Pancreas (tissue), 10 donors: ENCODE results near the gene KCNA2. TPM values are rescaled to one million over a fixed set of nuclear protein-coding genes. Genes with fewer than 3 reads are reported as not detected.

Experiments used
- ATAC-seq, 4 donors: fragments of 200-7000 bp; cut with Tn5 transposase; one replicate each; pipeline versions ENCODE4 v1.8.0 to v1.9.1; 2020; ENCODE audit warnings: mild to moderate bottlenecking in 4 of 4, moderate library complexity in 4 of 4
- DNase-seq, 6 donors: peaks; one replicate each; pipeline ENCODE4 v3.0.0-alpha.2; 2020
- FAIRE-seq: peaks from 2 replicates; lab custom pipeline; 2012; peaks lifted over from hg19 to GRCh38; lab: Jason Lieb, UNC
- H3K27ac ChIP-seq, 4 donors: fragments of 200-600 bp; sonication (generic); 1 replicate in 3 of 4; 2 replicates in 1 of 4; pipeline versions ENCODE4 v1.5.0 to v1.8.0; 2020
- H3K27me3 ChIP-seq, 4 donors: fragments of 200-600 bp; one replicate each; pipeline ENCODE4 v1.8.0; 2021
- H3K36me3 ChIP-seq, 3 donors: fragments of 200-600 bp; sonication (generic) in 1 of 3; one replicate each; pipeline versions ENCODE4 v1.5.0 to v1.8.0; 2020 to 2021
- H3K4me1 ChIP-seq, 3 donors: fragments of 200-600 bp; one replicate each; pipeline ENCODE4 v1.8.0; 2021
- H3K4me3 ChIP-seq, 4 donors: fragments of 200-600 bp; sonication (generic) in 2 of 4; one replicate each; pipeline versions ENCODE4 v1.5.0 to v1.8.0; 2020 to 2021
- H3K9me3 ChIP-seq, 4 donors: fragments of 200-600 bp; one replicate each; pipeline ENCODE4 v1.8.0; 2021
- CTCF ChIP-seq, 4 donors: fragments of 200-600 bp; sonication (generic) in 3 of 4; IDR thresholded peaks; one replicate each; pipeline versions ENCODE4 v1.5.0 to v1.8.0; 2021; ENCODE audit warnings: antibody characterized with exemption in 4 of 4
- WGBS, 2 donors: extraction: QIAGEN DNeasy Blood & Tissue Kit; methylation state at CpG; one replicate each; pipeline ENCODE4 v1.1.7; 2013; 5-methylcytosine and 5-hydroxymethylcytosine counted together
- intact Hi-C, 3 donors: fragments of 100-400 bp; cut with DNase I; formaldehyde crosslinking; loops; one replicate each; pipeline versions ENCODE4 v1.11.1 to v1.14.2; 2022
- polyA plus RNA-seq, 2 donors: library from polyadenylated mRNA; stranded (reverse); fragments of 200-250 nt; gene quantifications; one replicate each; pipeline ENCODE4 v1.2.3, GENCODE V29; 2013
- total RNA-seq, 6 donors: library from RNA; stranded (reverse); fragmentation: NEBNext Ultra II Directional in 4 of 6; extraction: Animal tissue kit (Norgen Biotek cat#: 25700) in 4 of 6; gene quantifications; one replicate each; pipeline versions ENCODE4 v1.2.1 to v1.2.4, GENCODE V29; 2021 to 2023
- donor health status: healthy with polysubstance abuse.
- donor health status: DM: no; HTN: no; CAD: no; lungs with moderate emphysema.
- donor health status: DM: no; HTN: no; CAD: no.
- donor health status: control.
- donor health status: control.
- donor health status: Bipolar disorder and iron deficiency.
- donor health status: DM: yes; HTN: yes; CAD: no.
- donor health status: DM: no; HTN: no; CAD: no.
- donor health status: DM: no; HTN: no; CAD: no.
- donor health status: DM: yes; HTN: yes; CAD: no.

KCNA2 gene
- total and polyA plus RNA-seq, 8 donors, result 0.21 to 1.6 (median 0.64) TPM

GRCh38 chr1:110588991-110589390 lies 17.2 kb downstream of the KCNA2 start:
- H3K9me3 ChIP-seq, result no peaks in the 10 kb centered on the region
- WGBS, 2 donors, result 85 to 89% methylated on average over 3 of the region's 3 CpGs
- no peak for FAIRE-seq
- intact Hi-C loops, result no loop called here
- no peaks in the 10 kb centered on the region for H3K36me3 ChIP-seq
- H3K27ac ChIP-seq, result no peak overlapping the region
- no peaks in the 10 kb centered on the region for H3K27me3 ChIP-seq
- no peak overlapping the region for H3K4me3 ChIP-seq
- H3K4me1 ChIP-seq, result no peaks in the 10 kb centered on the region
- no peak for DNase-seq
- no peak for TF ChIP-seq CTCF (IDR thresholded peaks at IDR 0.05)
- ATAC-seq, result no peak

- intact Hi-C loops, result no loop called here
- Histone ChIP-seq H3K4me1 (no peaks in the 10 kb centered on the region), H3K36me3 (no peaks in the 10 kb centered on the region), H3K27ac (no peak overlapping the region), H3K4me3 (no peak overlapping the region), H3K27me3 (no peaks in the 10 kb centered on the region), H3K9me3 (no peaks in the 10 kb centered on the region)
- WGBS, 2 donors, result 63 to 72% methylated on average over 1 of the region's 1 CpG
- no peak for ATAC-seq
- no peak for DNase-seq
- FAIRE-seq, result no peak
- no peak for TF ChIP-seq CTCF (IDR thresholded peaks at IDR 0.05)
Measured at GRCh38 chr1:110588486-110588885, 17.7 kb downstream of the KCNA2 start.

- Histone ChIP-seq H3K27ac (no peak overlapping the region), H3K36me3 (no peaks in the 10 kb centered on the region), H3K4me3 (no peak overlapping the region), H3K9me3 (no peaks in the 10 kb centered on the region), H3K27me3 (no peaks in the 10 kb centered on the region), H3K4me1 (no peaks in the 10 kb centered on the region)
- 82 to 92% methylated on average over 4 of the region's 4 CpGs for WGBS, 2 donors
- no peak for DNase-seq
- FAIRE-seq, result no peak
- TF ChIP-seq CTCF (IDR thresholded peaks at IDR 0.05), result no peak
- ATAC-seq, result no peak
- intact Hi-C loops, result no loop called here
Measured at GRCh38 chr1:110587906-110588305, 18.3 kb downstream of the KCNA2 start.

- DNase-seq, result no peak
- WGBS, 2 donors, result 73 to 83% methylated on average over 1 of the region's 1 CpG
- no peak for FAIRE-seq
- ATAC-seq, result no peak
- no peak for TF ChIP-seq CTCF (IDR thresholded peaks at IDR 0.05)
- Histone ChIP-seq H3K9me3 (no peaks in the 10 kb centered on the region), H3K4me3 (no peak overlapping the region), H3K27ac (no peak overlapping the region), H3K27me3 (no peaks in the 10 kb centered on the region), H3K4me1 (no peaks in the 10 kb centered on the region), H3K36me3 (no peaks in the 10 kb centered on the region)
- intact Hi-C loops, result no loop called here
Measured at GRCh38 chr1:110585481-110585880, 20.7 kb downstream of the KCNA2 start.

- FAIRE-seq (no peak), DNase-seq (no peak), ATAC-seq (no peak)
- intact Hi-C loops, result no loop called here
- H3K4me1 ChIP-seq, result no peaks in the 10 kb centered on the region
- TF ChIP-seq CTCF (IDR thresholded peaks at IDR 0.05), result no peak
- H3K9me3 ChIP-seq, result no peaks in the 10 kb centered on the region
- H3K27ac ChIP-seq, result no peak overlapping the region
- WGBS, 2 donors, result 85 to 94% methylated on average over 8 of the region's 8 CpGs
- no peaks in the 10 kb centered on the region for H3K36me3 ChIP-seq
- no peaks in the 10 kb centered on the region for H3K27me3 ChIP-seq
- H3K4me3 ChIP-seq, result no peak overlapping the region
Measured at GRCh38 chr1:110584045-110584444, 22.1 kb downstream of the KCNA2 start.
